Stomach (tissue), 9 donors: ENCODE data around the gene C2CD4A. TPM values are rescaled to one million over a fixed set of nuclear protein-coding genes. Genes with fewer than 3 reads are reported as not detected.

Experiments
- DNase-seq, 2 donors: peaks; one replicate each; pipeline versions ENCODE4 v3.0.0 to v3.0.0-alpha.2; 2013 to 2019
- H3K27ac ChIP-seq, 5 donors: fragments of 200-600 bp in 4 of 5; sonication (generic) in 4 of 5; one replicate each; pipeline ENCODE4 v1.5.1; 2013 to 2019; ENCODE audit warnings: mild to moderate bottlenecking in 1 of 5, moderate library complexity in 1 of 5
- H3K27me3 ChIP-seq, 3 donors: fragments of 200-600 bp; sonication (generic); one replicate each; pipeline ENCODE4 v1.5.1; 2017 to 2019; ENCODE audit warnings: mixed run types in 1 of 3
- H3K36me3 ChIP-seq, 4 donors: fragments of 200-600 bp; sonication (generic); 1 replicate in 3 of 4; 2 replicates in 1 of 4; pipeline ENCODE4 v1.5.1; 2016 to 2019
- H3K4me1 ChIP-seq, 4 donors: fragments of 200-600 bp; sonication (generic); one replicate each; pipeline ENCODE4 v1.5.1; 2016 to 2019
- H3K4me3 ChIP-seq, 4 donors: fragments of 200-600 bp; sonication (generic) in 3 of 4; one replicate each; pipeline ENCODE4 v1.5.1; 2016 to 2019; ENCODE audit warnings: mild to moderate bottlenecking in 1 of 4
- H3K9me3 ChIP-seq, 4 donors: fragments of 200-600 bp; sonication (generic); one replicate each; pipeline ENCODE4 v1.5.1; 2016 to 2019
- CTCF ChIP-seq, 7 experiments: fragments of 450-650 bp in 4 of 7; fragments of 200-600 bp in 3 of 7; sonication (generic) in 3 of 7; IDR thresholded peaks; one replicate each; pipeline ENCODE4 v1.5.1; 2016 to 2019; ENCODE audit warnings: antibody characterized with exemption in 7 of 7, control low read depth in 2 of 7, mild to moderate bottlenecking in 1 of 7
- EP300 ChIP-seq: sonication (generic); formaldehyde crosslinking; IDR thresholded peaks from one replicate; pipeline ENCODE4 v1.6.1; 2017; ENCODE audit warnings: antibody characterized with exemption
- POLR2A ChIP-seq, 4 donors: fragments of 450-650 bp; IDR thresholded peaks; one replicate each; pipeline ENCODE4 v1.6.1; 2016; ENCODE audit warnings: antibody characterized with exemption in 4 of 4, control low read depth in 2 of 4, mild to moderate bottlenecking in 1 of 4, moderate library complexity in 1 of 4
- POLR2AphosphoS5 ChIP-seq, 3 donors: sonication (generic); formaldehyde crosslinking; IDR thresholded peaks; one replicate each; pipeline ENCODE4 v1.6.1; 2016; ENCODE audit warnings: antibody characterized with exemption in 3 of 3
- WGBS, 5 donors: extraction: QIAGEN DNeasy Blood & Tissue Kit in 3 of 5; methylation state at CpG; one replicate each; pipeline versions ENCODE4 v1.1.5 to v1.1.7; 2013 to 2018; 5-methylcytosine and 5-hydroxymethylcytosine counted together
- intact Hi-C: fragments of 100-400 bp; cut with DNase I; formaldehyde crosslinking; loops from one replicate; pipeline ENCODE4 v1.15.1; 2023; ENCODE audit warnings: low total_unique reads
- polyA plus RNA-seq, 3 donors: library from polyadenylated mRNA; stranded (reverse); fragments of 200-250 nt; gene quantifications; one replicate each; pipeline ENCODE4 v1.2.3, GENCODE V29; 2013
- total RNA-seq, 5 donors: library from RNA; depleted of rRNA; stranded (reverse); fragments of >200 nt; gene quantifications; one replicate each; pipeline versions ENCODE4 v1.1.0 to v1.2.3, GENCODE V29; 2014 to 2016
- donor health status: healthy with polysubstance abuse.
- donor health status: Bipolar disorder and iron deficiency.
- donor health status: healthy.

The C2CD4A gene
- total and polyA plus RNA-seq, 8 donors: 0.29 to 3.0 (median 1.8) TPM; not detected in 2

GRCh38 chr15:62094388-62094787, 27.6 kb downstream of the C2CD4A start:
- no peak overlapping the region for H3K27ac ChIP-seq
- 32 to 56% (median 44%) methylated on average over 7 of the region's 7 CpGs for WGBS, 5 donors
- peak in 1 of 2 donors; percentile 50 for DNase-seq
- H3K4me3 ChIP-seq: no peak overlapping the region
- TF ChIP-seq POLR2AphosphoS5 (IDR thresholded peaks at IDR 0.05) (no peak), EP300 (no peak), POLR2A (IDR thresholded peaks at IDR 0.05) (no peak), CTCF (IDR thresholded peaks at IDR 0.05) (no peak)
- no peaks in the 10 kb centered on the region for H3K36me3 ChIP-seq
- H3K4me1 ChIP-seq: peaks cover 0 to 6% (median 3%) of the 10 kb centered on the region in 4 donors
- intact Hi-C loops: no loop called here
- H3K27me3 ChIP-seq: no peaks in the 10 kb centered on the region
- H3K9me3 ChIP-seq: no peaks in the 10 kb centered on the region

GRCh38 chr15:62099094-62099601, 32.4 kb downstream of the C2CD4A start:
- Histone ChIP-seq H3K36me3 (no peaks in the 10 kb centered on the region), H3K4me3 (no peak overlapping the region), H3K27ac (peak overlapping the region; percentile 41 to 72 (median 61)), H3K27me3 (no peaks in the 10 kb centered on the region), H3K9me3 (no peaks in the 10 kb centered on the region), H3K4me1 (peaks cover 0 to 7% (median 3%) of the 10 kb centered on the region in 4 donors)
- 22 to 40% (median 26%) methylated on average over 7 of the region's 7 CpGs for WGBS, 5 donors
- peak in 1 of 2 donors; percentile 43 for DNase-seq
- TF ChIP-seq CTCF (IDR thresholded peaks at IDR 0.05): no peak
- TF ChIP-seq POLR2A (IDR thresholded peaks at IDR 0.05): no peak
- TF ChIP-seq POLR2AphosphoS5 (IDR thresholded peaks at IDR 0.05): peak in 1 of 3 donors; percentile 50
- no peak for TF ChIP-seq EP300
- intact Hi-C loops: no loop called here

GRCh38 chr15:62103431-62103830, 36.7 kb downstream of the C2CD4A start:
- Histone ChIP-seq H3K4me3 (no peak overlapping the region), H3K36me3 (no peaks in the 10 kb centered on the region), H3K4me1 (peaks cover 0 to 20% (median 7%) of the 10 kb centered on the region in 4 donors), H3K9me3 (no peaks in the 10 kb centered on the region), H3K27ac (no peak overlapping the region), H3K27me3 (no peaks in the 10 kb centered on the region)
- no peak for DNase-seq
- WGBS, 5 donors: 91 to 94% (median 92%) methylated on average over 7 of the region's 7 CpGs
- no peak for TF ChIP-seq POLR2AphosphoS5 (IDR thresholded peaks at IDR 0.05)
- TF ChIP-seq CTCF (IDR thresholded peaks at IDR 0.05): no peak
- no peak for TF ChIP-seq POLR2A (IDR thresholded peaks at IDR 0.05)
- no peak for TF ChIP-seq EP300
- intact Hi-C loops: no loop called here

GRCh38 chr15:62104401-62104800, 37.6 kb downstream of the C2CD4A start:
- no peaks in the 10 kb centered on the region for H3K36me3 ChIP-seq
- 49 to 81% (median 80%) methylated on average over 3 of the region's 3 CpGs for WGBS, 5 donors
- H3K27ac ChIP-seq: no peak overlapping the region
- peaks cover 0 to 15% (median 4%) of the 10 kb centered on the region in 4 donors for H3K4me1 ChIP-seq
- H3K4me3 ChIP-seq: no peak overlapping the region
- intact Hi-C loops: no loop called here
- TF ChIP-seq POLR2A (IDR thresholded peaks at IDR 0.05) (no peak), CTCF (IDR thresholded peaks at IDR 0.05) (no peak), EP300 (no peak), POLR2AphosphoS5 (IDR thresholded peaks at IDR 0.05) (no peak)
- no peaks in the 10 kb centered on the region for H3K27me3 ChIP-seq
- no peaks in the 10 kb centered on the region for H3K9me3 ChIP-seq
- DNase-seq: no peak
